ENCODE results near the gene CAMSAP1.

The CAMSAP1 gene

DNA sequence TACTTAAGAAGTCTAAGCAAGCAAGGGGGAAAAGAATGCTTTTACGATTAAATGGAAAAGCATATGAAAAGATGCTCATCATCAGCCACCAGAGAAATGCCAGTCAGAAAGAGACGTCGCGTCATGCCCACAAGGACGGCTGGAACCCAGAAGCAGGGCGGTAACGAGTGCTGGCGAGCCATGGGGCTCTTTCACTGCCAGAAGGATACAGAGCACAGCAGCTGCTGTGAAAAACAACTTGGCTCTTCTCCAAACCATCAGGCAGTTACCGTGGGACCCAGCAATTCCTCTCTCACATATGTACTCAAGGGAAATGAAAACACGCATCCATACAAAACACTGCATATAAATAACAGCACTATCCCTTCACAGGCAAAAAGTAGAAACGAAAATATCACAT lies 95.5 kb downstream of the CAMSAP1 start:
- no peak for TF ChIP-seq CTCF (IDR thresholded peaks at IDR 0.05; ENCODE audit: control insufficient read depth, extremely low read depth, insufficient read depth)
- no peak overlapping the region for H3K4me3 ChIP-seq (ENCODE audit: low read depth, low read length)
- DNase-seq (ENCODE audit: low read depth) = no peak

DNA sequence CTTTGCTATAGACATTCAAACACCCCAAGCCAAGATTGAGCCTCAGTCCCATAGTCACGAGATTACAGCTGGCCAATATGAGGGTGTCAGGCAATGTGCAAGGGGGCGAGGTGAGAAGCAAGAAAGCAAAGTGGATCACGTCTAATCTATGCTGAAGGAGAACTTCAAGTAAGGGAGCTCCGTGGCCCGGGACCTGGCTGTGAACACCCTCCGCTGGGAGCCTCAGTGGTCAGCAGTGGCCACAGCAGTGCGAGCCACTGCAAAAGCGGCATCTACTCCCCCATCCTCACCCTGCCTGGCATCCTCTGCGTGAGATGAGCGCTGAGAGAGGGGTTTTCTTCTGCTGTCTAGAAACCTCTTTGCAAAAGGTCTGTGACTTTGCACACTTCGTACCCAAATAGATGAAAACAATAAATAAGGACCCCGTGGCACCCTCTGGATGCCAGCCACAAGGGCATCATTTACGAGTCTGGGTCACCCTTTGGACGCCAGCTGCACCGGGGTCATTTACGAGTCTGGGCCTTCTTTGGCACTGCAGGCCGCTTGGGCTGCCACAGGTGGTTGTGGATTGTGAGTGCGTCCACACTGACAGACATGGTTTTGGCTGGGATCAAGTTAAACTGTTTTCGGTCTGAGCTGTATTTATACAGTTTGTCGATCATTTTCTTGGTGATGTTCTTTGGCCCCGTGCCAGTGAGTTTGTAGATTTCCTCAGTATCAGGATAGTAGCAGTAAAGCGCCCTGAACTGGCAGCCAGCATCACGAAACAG lies 96.4 kb downstream of the CAMSAP1 start:
- no peak for TF ChIP-seq CTCF (IDR thresholded peaks at IDR 0.05; ENCODE audit: control insufficient read depth, extremely low read depth, insufficient read depth)
- DNase-seq (ENCODE audit: low read depth) = no peak
- H3K4me3 ChIP-seq (ENCODE audit: low read depth, low read length) = no peak overlapping the region

DNA sequence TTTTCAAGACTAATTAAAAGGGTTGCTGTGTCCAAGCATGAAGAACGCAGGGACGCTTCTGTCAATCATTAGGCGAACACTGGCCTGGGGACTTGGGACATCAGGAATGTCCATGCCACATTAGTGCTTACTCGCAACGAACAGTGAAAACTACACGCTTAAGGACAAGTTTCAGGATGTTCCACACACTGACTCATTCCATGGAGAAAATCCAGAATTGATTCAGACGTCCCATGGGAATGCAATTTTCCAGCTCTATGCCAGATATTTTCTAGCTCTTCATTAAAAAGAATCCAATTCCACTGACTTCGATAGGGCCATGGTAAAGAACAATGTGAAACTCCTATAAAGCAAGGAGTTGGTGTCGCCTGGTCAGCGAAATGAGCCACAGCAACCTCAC lies 98.2 kb downstream of the CAMSAP1 start:
- no peak for TF ChIP-seq CTCF (IDR thresholded peaks at IDR 0.05; ENCODE audit: control insufficient read depth, extremely low read depth, insufficient read depth)
- no peak for DNase-seq (ENCODE audit: low read depth)
- H3K4me3 ChIP-seq (ENCODE audit: low read depth, low read length) = no peak overlapping the region

GRCh38 chr9:135805422-135806022 lies 101.8 kb downstream of the CAMSAP1 start:
- no peak overlapping the region for H3K4me3 ChIP-seq (ENCODE audit: low read depth, low read length)
- no peak for DNase-seq (ENCODE audit: low read depth)
- no peak for TF ChIP-seq CTCF (IDR thresholded peaks at IDR 0.05; ENCODE audit: control insufficient read depth, extremely low read depth, insufficient read depth)

DNA sequence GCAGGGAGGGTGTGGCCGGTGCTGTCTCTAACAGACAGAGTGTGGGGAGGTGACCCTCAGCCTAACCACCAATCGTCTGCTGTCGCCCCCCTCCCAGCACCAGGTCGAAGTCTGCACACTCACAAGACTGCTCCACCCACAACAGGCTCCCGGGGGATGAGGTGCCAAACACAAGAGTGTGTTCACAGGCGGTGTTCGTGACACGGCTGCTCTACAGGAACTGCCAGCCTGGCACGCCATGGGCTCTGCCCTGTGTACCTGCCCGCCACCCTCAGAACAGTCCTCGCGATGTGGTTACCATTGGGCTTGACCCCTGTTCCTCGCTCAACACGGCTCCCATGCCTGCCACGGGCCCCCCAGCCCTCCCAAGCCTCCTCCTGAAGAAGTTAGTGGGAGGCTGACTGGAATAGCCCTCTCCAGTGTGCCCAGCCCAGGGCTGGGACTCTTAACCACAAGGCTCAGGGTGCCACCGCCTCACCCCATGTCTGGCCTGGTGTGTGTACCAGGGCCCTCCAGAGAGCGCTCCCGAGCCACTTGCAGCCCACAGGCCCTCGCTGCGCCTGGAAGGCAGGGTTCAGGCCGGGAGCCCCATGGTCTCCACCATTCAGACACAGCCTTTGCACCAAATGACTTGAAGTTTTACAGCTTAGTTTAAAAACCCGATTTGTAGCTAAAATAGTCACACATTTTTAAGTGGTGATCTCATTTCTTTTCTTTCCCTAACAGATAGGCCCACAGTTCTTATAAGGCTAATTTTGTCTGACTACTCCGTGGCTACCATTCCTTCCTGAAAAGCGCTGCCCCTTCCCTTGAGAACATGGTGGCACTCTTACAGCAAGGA lies 102.5 kb downstream of the CAMSAP1 start:
- no peak overlapping the region for H3K4me3 ChIP-seq (ENCODE audit: low read depth, low read length)
- TF ChIP-seq CTCF (IDR thresholded peaks at IDR 0.05; ENCODE audit: control insufficient read depth, extremely low read depth, insufficient read depth) = no peak
- DNase-seq (ENCODE audit: low read depth) = no peak

DNA sequence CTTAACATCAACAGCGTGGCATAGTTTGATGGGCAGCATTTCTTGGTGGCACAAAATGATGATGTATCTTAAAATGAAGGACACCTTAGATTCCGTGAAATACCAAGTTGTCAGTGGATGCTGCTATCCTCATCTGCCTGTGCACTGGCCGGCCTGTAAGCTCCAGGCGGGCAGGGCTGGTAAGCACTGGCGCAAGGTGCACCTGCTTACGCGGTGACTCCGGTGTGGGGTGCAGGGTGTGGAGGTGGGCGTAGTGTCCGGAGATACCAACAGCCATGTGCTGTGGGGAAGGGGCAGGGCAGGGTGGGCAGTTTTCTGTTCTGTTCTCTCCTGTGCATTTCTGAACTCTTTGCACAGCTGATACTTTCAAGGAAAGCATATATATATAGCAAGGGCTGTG lies 103.9 kb downstream of the CAMSAP1 start:
- TF ChIP-seq CTCF (IDR thresholded peaks at IDR 0.05; ENCODE audit: control insufficient read depth, extremely low read depth, insufficient read depth) = no peak

More for the DNA sequence above, 103.9 kb downstream of the CAMSAP1 start:
- DNase-seq (ENCODE audit: low read depth) = no peak
- H3K4me3 ChIP-seq (ENCODE audit: low read depth, low read length) = no peak overlapping the region
